ENCODE data around the gene APBB2.

DNA sequence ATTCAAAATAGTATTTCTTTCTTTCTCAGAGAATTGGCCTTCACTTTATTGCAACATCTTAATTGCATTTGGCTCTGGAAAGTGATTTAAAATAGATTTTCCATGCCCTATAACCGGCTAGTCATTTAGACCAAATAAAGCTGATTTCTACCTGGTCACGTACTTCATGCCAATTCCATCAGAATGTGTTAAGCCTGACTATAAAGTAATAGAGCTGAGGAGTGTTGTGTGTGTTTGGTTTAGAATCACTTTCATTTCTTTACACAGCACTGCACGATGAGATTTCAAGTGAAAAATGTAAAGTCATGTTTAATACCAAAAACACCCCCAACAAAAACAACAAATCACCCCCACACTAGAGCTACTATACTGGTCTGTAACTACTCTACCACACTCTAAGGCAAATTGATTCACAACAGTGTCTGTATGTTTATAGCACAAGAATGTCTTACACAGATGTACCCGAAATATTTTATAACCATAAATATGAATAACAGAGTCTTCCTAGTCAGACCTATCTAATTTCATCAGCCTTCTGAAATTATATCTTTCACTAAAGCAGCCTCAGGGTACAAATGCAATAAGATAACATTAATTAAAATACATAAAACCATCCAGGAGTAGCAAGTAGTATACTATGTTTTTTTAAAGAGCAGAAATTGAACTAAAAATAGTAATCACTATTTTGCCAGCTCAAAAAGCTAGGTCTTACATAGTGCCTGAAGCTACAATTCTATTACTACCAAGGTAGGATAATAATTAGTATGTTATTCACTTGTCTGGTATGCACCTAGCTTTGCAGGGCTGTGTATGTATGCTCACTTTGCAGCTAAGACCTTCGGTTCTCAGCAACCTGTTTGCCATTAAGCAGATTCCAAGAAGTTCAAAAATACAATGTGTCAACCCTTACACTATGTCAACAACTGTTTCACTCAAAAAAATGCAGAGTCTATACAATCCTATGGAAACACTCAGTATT is 28.4 kb downstream of the APBB2 start:
- TF ChIP-seq POLR2AphosphoS5 (IDR thresholded peaks at IDR 0.05; ENCODE audit: borderline replicate concordance, low read depth, low read length), result no peak
- TF ChIP-seq EZH2 (IDR thresholded peaks at IDR 0.05), result no peak
- no peak for TF ChIP-seq FOXP2 (optimal IDR thresholded peaks at IDR 0.05; ENCODE audit: control extremely low read depth, extremely low read length, insufficient read depth)
